Endothelial cell (in vitro differentiated cells): ENCODE measurements around the gene MOGAT2. TPM values are rescaled to one million over a fixed set of nuclear protein-coding genes. Genes with fewer than 3 reads are reported as not detected.
"Not testable (repeated sequence)": the region's sequence is repeated elsewhere in the genome, so short reads cannot be mapped to it uniquely, and the experiment has no call there.

Experiments used
- DNase-seq: peaks from one replicate; pipeline ENCODE4 v3.0.0; 2021; ENCODE audit warnings: low spot score
- H3K27ac Mint-ChIP-seq: one replicate; pipeline ENCODE4 v1.8.0; 2021; ENCODE audit warnings: mixed read lengths, inconsistent platforms; ENCODE audit not compliant: unreplicated experiment
- H3K27me3 Mint-ChIP-seq: one replicate; pipeline ENCODE4 v1.8.0; 2021; ENCODE audit warnings: mild to moderate bottlenecking, moderate library complexity, mixed read lengths, inconsistent platforms; ENCODE audit not compliant: unreplicated experiment
- H3K36me3 Mint-ChIP-seq: one replicate; pipeline ENCODE4 v1.8.0; 2021; ENCODE audit warnings: mild to moderate bottlenecking, low read depth, mixed read lengths, inconsistent platforms; ENCODE audit not compliant: unreplicated experiment
- H3K4me1 Mint-ChIP-seq: one replicate; pipeline ENCODE4 v1.8.0; 2021; ENCODE audit warnings: mild to moderate bottlenecking, mixed read lengths, inconsistent platforms; ENCODE audit not compliant: unreplicated experiment
- H3K4me3 Mint-ChIP-seq: one replicate; pipeline ENCODE4 v1.8.0; 2021; ENCODE audit warnings: mild to moderate bottlenecking, mixed read lengths, inconsistent platforms; ENCODE audit not compliant: unreplicated experiment
- H3K9me3 Mint-ChIP-seq: one replicate; pipeline ENCODE4 v1.8.0; 2021; ENCODE audit warnings: mixed read lengths, inconsistent platforms; ENCODE audit not compliant: unreplicated experiment
- CTCF ChIP-seq: fragments of 200-600 bp; sonication (generic); IDR thresholded peaks from one replicate; pipeline ENCODE4 v1.5.0; 2021; ENCODE audit warnings: antibody characterized with exemption; ENCODE audit not compliant: unreplicated experiment
- total RNA-seq: library from RNA; stranded (reverse); fragmentation: NEBNext Ultra II Directional; extraction: Animal tissue kit (Norgen Biotek cat#: 25700); gene quantifications from one replicate; pipeline ENCODE4 v1.2.1, GENCODE V29; 2021; ENCODE audit not compliant: unreplicated experiment

MOGAT2 gene
- total RNA-seq, 1 donor from 2014 or later = not detected

GRCh38 chr11:75740681-75741080 lies 23.0 kb downstream of the MOGAT2 start:
- no peaks in the 10 kb centered on the region for H3K27me3 Mint-ChIP-seq
- no peak for TF ChIP-seq CTCF
- no peak for DNase-seq
- H3K4me1 Mint-ChIP-seq = no peaks in the 10 kb centered on the region
- H3K36me3 Mint-ChIP-seq = no peaks in the 10 kb centered on the region
- H3K4me3 Mint-ChIP-seq = no peak overlapping the region
- no peak overlapping the region for H3K27ac Mint-ChIP-seq
- H3K9me3 Mint-ChIP-seq = no peaks in the 10 kb centered on the region

- not testable (repeated sequence) for H3K4me1 Mint-ChIP-seq, H3K9me3 Mint-ChIP-seq, H3K27me3 Mint-ChIP-seq, H3K36me3 Mint-ChIP-seq, H3K4me3 Mint-ChIP-seq, DNase-seq, H3K27ac Mint-ChIP-seq
Measured at GRCh38 chr11:75743159-75743558, 25.5 kb downstream of the MOGAT2 start.

GRCh38 chr11:75743711-75744563 lies 26.3 kb downstream of the MOGAT2 start:
- TF ChIP-seq CTCF = no peak
- peaks cover 1% of the 10 kb centered on the region for H3K27me3 Mint-ChIP-seq
- no peaks in the 10 kb centered on the region for H3K36me3 Mint-ChIP-seq
- DNase-seq = no peak
- no peaks in the 10 kb centered on the region for H3K9me3 Mint-ChIP-seq
- H3K4me1 Mint-ChIP-seq = no peaks in the 10 kb centered on the region
- H3K4me3 Mint-ChIP-seq = no peak overlapping the region
- no peak overlapping the region for H3K27ac Mint-ChIP-seq

GRCh38 chr11:75745807-75746206 lies 28.2 kb downstream of the MOGAT2 start:
- DNase-seq = no peak
- Mint-ChIP-seq H3K27ac (no peak overlapping the region), H3K9me3 (no peaks in the 10 kb centered on the region), H3K27me3 (peaks cover 1% of the 10 kb centered on the region), H3K36me3 (no peaks in the 10 kb centered on the region), H3K4me3 (no peak overlapping the region), H3K4me1 (no peaks in the 10 kb centered on the region)
- TF ChIP-seq CTCF = no peak

GRCh38 chr11:75748729-75749273 lies 31.2 kb downstream of the MOGAT2 start:
- not testable (repeated sequence) for H3K36me3 Mint-ChIP-seq, H3K9me3 Mint-ChIP-seq, H3K27ac Mint-ChIP-seq, H3K4me1 Mint-ChIP-seq, H3K4me3 Mint-ChIP-seq, H3K27me3 Mint-ChIP-seq, DNase-seq

GRCh38 chr11:75754933-75755332 lies 37.3 kb downstream of the MOGAT2 start:
- H3K36me3 Mint-ChIP-seq, DNase-seq, H3K4me1 Mint-ChIP-seq, H3K4me3 Mint-ChIP-seq, H3K27me3 Mint-ChIP-seq, H3K9me3 Mint-ChIP-seq, H3K27ac Mint-ChIP-seq: not testable (repeated sequence)
